Hepatocyte (in vitro differentiated cells): ENCODE results near the gene MCOLN3. TPM values are rescaled to one million over a fixed set of nuclear protein-coding genes. Genes with fewer than 3 reads are reported as not detected.

Experiments
- DNase-seq: peaks from one replicate; pipeline ENCODE4 v3.0.0-alpha.2; 2016; ENCODE audit warnings: low spot score
- H2AFZ ChIP-seq: fragments of 200-600 bp; sonication (generic); 2 replicates; pipeline ENCODE4 v1.6.0; 2016; ENCODE audit warnings: antibody characterized with exemption, mild to moderate bottlenecking
- H3K27ac ChIP-seq: fragments of 200-600 bp; sonication (generic); 2 replicates; pipeline ENCODE4 v1.5.1; 2016; ENCODE audit warnings: mild to moderate bottlenecking
- H3K27me3 ChIP-seq: fragments of 200-600 bp; sonication (generic); 2 replicates; pipeline ENCODE4 v1.6.1; 2016
- H3K36me3 ChIP-seq: fragments of 200-600 bp; sonication (generic); replicated peaks from 2 replicates; pipeline ENCODE4 v1.5.1; 2016; ENCODE audit warnings: low read depth; ENCODE audit not compliant: insufficient read depth
- H3K4me1 ChIP-seq: fragments of 200-600 bp; sonication (generic); 2 replicates; pipeline ENCODE4 v1.5.1; 2016; ENCODE audit warnings: mild to moderate bottlenecking, moderate library complexity; ENCODE audit not compliant: insufficient read depth
- H3K4me2 ChIP-seq: fragments of 200-600 bp; sonication (generic); 2 replicates; pipeline ENCODE4 v1.6.0; 2016
- H3K4me3 ChIP-seq: fragments of 200-600 bp; sonication (generic); 2 replicates; pipeline ENCODE4 v1.5.1; 2016; ENCODE audit warnings: mild to moderate bottlenecking
- H3K79me2 ChIP-seq: fragments of 200-600 bp; sonication (generic); 2 replicates; pipeline ENCODE4 v1.6.0; 2017; ENCODE audit warnings: mild to moderate bottlenecking
- H3K9me2 ChIP-seq: fragments of 200-600 bp; sonication (generic); replicated peaks from 2 replicates; pipeline ENCODE4 v1.6.0; 2017; ENCODE audit warnings: mild to moderate bottlenecking; ENCODE audit not compliant: insufficient read depth
- H3K9me3 ChIP-seq: fragments of 200-600 bp; sonication (generic); 2 replicates; pipeline ENCODE4 v1.5.1; 2016; ENCODE audit warnings: low read depth, mild to moderate bottlenecking
- H4K20me1 ChIP-seq: fragments of 200-600 bp; sonication (generic); 2 replicates; pipeline ENCODE4 v1.6.0; 2016; ENCODE audit warnings: mild to moderate bottlenecking; ENCODE audit not compliant: insufficient read depth, poor library complexity, severe bottlenecking
- EZH2 ChIP-seq: fragments of 200-600 bp; sonication (generic); IDR thresholded peaks from 2 replicates; pipeline ENCODE4 v1.6.1; 2016; ENCODE audit warnings: antibody characterized with exemption, mild to moderate bottlenecking, borderline replicate concordance
- EZH2phosphoT487 ChIP-seq: fragments of 200-600 bp; sonication (generic); IDR thresholded peaks from one replicate; pipeline ENCODE4 v1.6.1; 2018; ENCODE audit warnings: antibody characterized with exemption, mild to moderate bottlenecking, low read depth, moderate library complexity; ENCODE audit not compliant: unreplicated experiment, severe bottlenecking
- WGBS: methylation state at CpG from one replicate; pipeline ENCODE4 v1.1.6; 2016; ENCODE audit warnings: low lambda C conversion rate; ENCODE audit errors: missing lambda C conversion rate; 5-methylcytosine and 5-hydroxymethylcytosine counted together
- polyA plus RNA-seq: library from polyadenylated mRNA; unstranded; fragments of >200 nt; fragmentation: Nextera tagmentation; extraction: Ambion mirVana; gene quantifications from 2 replicates; pipeline ENCODE4 v1.2.1, GENCODE V29; 2016
- total RNA-seq: library from RNA; depleted of rRNA; stranded (reverse); fragments of >200 nt; gene quantifications from 2 replicates; pipeline ENCODE4 v1.2.3, GENCODE V29; 2014
- TF ChIP-seq, protein P1 (sequence below): fragments of 200-600 bp; sonication (generic); IDR thresholded peaks from 2 replicates; pipeline ENCODE4 v1.5.1; 2016; ENCODE audit warnings: antibody characterized with exemption, mild to moderate bottlenecking; ENCODE audit not compliant: poor library complexity

Gene MCOLN3
- total and polyA plus RNA-seq, 2 experiments from 2014 or later: 13.9 to 16.4 TPM

GRCh38 chr1:85090225-85090624 lies 41.9 kb upstream of the MCOLN3 start:
- no peak overlapping the region for H3K4me3 ChIP-seq
- no peaks in the 10 kb centered on the region for H3K36me3 ChIP-seq
- no peak overlapping the region for H3K27ac ChIP-seq
- no peaks in the 10 kb centered on the region for H3K79me2 ChIP-seq
- H3K9me3 ChIP-seq: no peaks in the 10 kb centered on the region
- H4K20me1 ChIP-seq: no peaks in the 10 kb centered on the region
- no peaks in the 10 kb centered on the region for H3K9me2 ChIP-seq
- no peaks in the 10 kb centered on the region for H3K4me1 ChIP-seq
- no peak for DNase-seq
- 97% methylated on average over 1 of the region's 1 CpG for WGBS
- H3K4me2 ChIP-seq: no peak overlapping the region
- H2AFZ ChIP-seq: no peak overlapping the region
- no peaks in the 10 kb centered on the region for H3K27me3 ChIP-seq
- TF ChIP-seq, protein P1, sequence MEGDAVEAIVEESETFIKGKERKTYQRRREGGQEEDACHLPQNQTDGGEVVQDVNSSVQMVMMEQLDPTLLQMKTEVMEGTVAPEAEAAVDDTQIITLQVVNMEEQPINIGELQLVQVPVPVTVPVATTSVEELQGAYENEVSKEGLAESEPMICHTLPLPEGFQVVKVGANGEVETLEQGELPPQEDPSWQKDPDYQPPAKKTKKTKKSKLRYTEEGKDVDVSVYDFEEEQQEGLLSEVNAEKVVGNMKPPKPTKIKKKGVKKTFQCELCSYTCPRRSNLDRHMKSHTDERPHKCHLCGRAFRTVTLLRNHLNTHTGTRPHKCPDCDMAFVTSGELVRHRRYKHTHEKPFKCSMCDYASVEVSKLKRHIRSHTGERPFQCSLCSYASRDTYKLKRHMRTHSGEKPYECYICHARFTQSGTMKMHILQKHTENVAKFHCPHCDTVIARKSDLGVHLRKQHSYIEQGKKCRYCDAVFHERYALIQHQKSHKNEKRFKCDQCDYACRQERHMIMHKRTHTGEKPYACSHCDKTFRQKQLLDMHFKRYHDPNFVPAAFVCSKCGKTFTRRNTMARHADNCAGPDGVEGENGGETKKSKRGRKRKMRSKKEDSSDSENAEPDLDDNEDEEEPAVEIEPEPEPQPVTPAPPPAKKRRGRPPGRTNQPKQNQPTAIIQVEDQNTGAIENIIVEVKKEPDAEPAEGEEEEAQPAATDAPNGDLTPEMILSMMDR: no peak
- TF ChIP-seq EZH2phosphoT487 (no peak), EZH2 (no peak)

GRCh38 chr1:85089203-85089602 lies 40.9 kb upstream of the MCOLN3 start:
- Histone ChIP-seq H3K36me3 (no peaks in the 10 kb centered on the region), H3K27ac (no peak overlapping the region), H3K4me3 (no peak overlapping the region), H2AFZ (no peak overlapping the region), H3K4me2 (no peak overlapping the region), H4K20me1 (no peaks in the 10 kb centered on the region), H3K4me1 (no peaks in the 10 kb centered on the region), H3K9me3 (no peaks in the 10 kb centered on the region), H3K27me3 (no peaks in the 10 kb centered on the region), H3K9me2 (no peaks in the 10 kb centered on the region), H3K79me2 (no peaks in the 10 kb centered on the region)
- DNase-seq: no peak
- TF ChIP-seq EZH2phosphoT487 (no peak), EZH2 (no peak)
- TF ChIP-seq, protein P1: no peak

DNA sequence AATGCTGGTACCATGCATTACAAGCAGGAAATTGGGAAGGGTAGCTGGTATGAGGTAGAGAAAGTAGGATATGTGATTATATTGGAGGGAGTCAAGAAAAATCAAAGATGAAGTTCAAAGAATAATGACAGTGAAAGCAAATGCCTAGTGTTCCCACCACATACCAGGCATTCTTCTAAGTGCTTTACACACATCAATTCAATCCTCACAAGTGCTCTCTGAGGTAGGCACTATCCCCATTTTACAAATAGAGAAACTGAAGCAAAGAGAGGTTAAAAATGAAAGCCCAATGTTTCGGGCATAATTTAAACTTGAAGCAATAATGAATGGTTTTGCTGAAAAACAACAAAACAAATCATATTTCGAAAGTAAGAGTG lies 40.1 kb upstream of the MCOLN3 start:
- Histone ChIP-seq H3K4me1 (no peaks in the 10 kb centered on the region), H3K9me2 (no peaks in the 10 kb centered on the region), H3K79me2 (no peaks in the 10 kb centered on the region), H3K27ac (no peak overlapping the region), H3K4me2 (no peak overlapping the region), H3K36me3 (no peaks in the 10 kb centered on the region), H3K4me3 (no peak overlapping the region), H3K27me3 (no peaks in the 10 kb centered on the region), H3K9me3 (no peaks in the 10 kb centered on the region), H4K20me1 (no peaks in the 10 kb centered on the region), H2AFZ (no peak overlapping the region)
- TF ChIP-seq EZH2phosphoT487: no peak
- TF ChIP-seq, protein P1: no peak
- no peak for TF ChIP-seq EZH2
- 94% methylated on average over 2 of the region's 2 CpGs for WGBS
- DNase-seq: no peak
